Neural progenitor cell (in vitro differentiated cells): ENCODE measurements around the gene NKD1. TPM values are rescaled to one million over a fixed set of nuclear protein-coding genes. Genes with fewer than 3 reads are reported as not detected.

ENCODE experiments used
- DNase-seq: peaks from one replicate; pipeline ENCODE4 v3.0.0-alpha.2; 2016; ENCODE audit warnings: low spot score
- H2AFZ ChIP-seq: fragments of 200-600 bp; sonication (generic); replicated peaks from 2 replicates; pipeline ENCODE4 v1.6.1; 2016; ENCODE audit warnings: antibody characterized with exemption
- H3F3A ChIP-seq: fragments of 200-600 bp; sonication (generic); 2 replicates; pipeline ENCODE4 v1.6.1; 2016; ENCODE audit warnings: antibody characterized with exemption, low read depth
- H3K27ac ChIP-seq: fragments of 200-600 bp; sonication (generic); 2 replicates; pipeline ENCODE4 v1.5.1; 2016; ENCODE audit warnings: mild to moderate bottlenecking
- H3K27me3 ChIP-seq: fragments of 200-600 bp; sonication (generic); 2 replicates; pipeline ENCODE4 v1.6.1; 2016; ENCODE audit warnings: mild to moderate bottlenecking, moderate library complexity
- H3K36me3 ChIP-seq: fragments of 200-600 bp; sonication (generic); 2 replicates; pipeline ENCODE4 v1.5.1; 2016
- H3K4me1 ChIP-seq: fragments of 200-600 bp; sonication (generic); 2 replicates; pipeline ENCODE4 v1.6.1; 2016; ENCODE audit warnings: mixed run types
- H3K4me2 ChIP-seq: fragments of 200-600 bp; sonication (generic); 2 replicates; pipeline ENCODE4 v1.6.1; 2016
- H3K4me3 ChIP-seq: fragments of 200-600 bp; sonication (generic); 2 replicates; pipeline ENCODE4 v1.5.1; 2016
- H3K79me2 ChIP-seq: fragments of 200-600 bp; sonication (generic); 2 replicates; pipeline ENCODE4 v1.6.1; 2016; ENCODE audit warnings: low read depth
- H3K9ac ChIP-seq: fragments of 200-600 bp; sonication (generic); 2 replicates; pipeline ENCODE4 v1.6.1; 2016
- H3K9me3 ChIP-seq: fragments of 200-600 bp; sonication (generic); 2 replicates; pipeline ENCODE4 v1.5.1; 2016; ENCODE audit warnings: low read depth
- H4K20me1 ChIP-seq: fragments of 200-600 bp; sonication (generic); 2 replicates; pipeline ENCODE4 v1.6.1; 2016; ENCODE audit warnings: low read depth
- H3K27ac Mint-ChIP-seq: 3 replicates; pipeline ENCODE4 v1.8.0; 2021; ENCODE audit warnings: mixed read lengths
- H3K27me3 Mint-ChIP-seq: 2 replicates; pipeline ENCODE4 v1.8.0; 2022; ENCODE audit warnings: low read depth, mild to moderate bottlenecking, inconsistent platforms, moderate library complexity, mixed read lengths; ENCODE audit not compliant: insufficient read depth
- H3K36me3 Mint-ChIP-seq: 3 replicates; pipeline ENCODE4 v1.8.0; 2021; ENCODE audit warnings: mixed read lengths
- H3K4me1 Mint-ChIP-seq: 3 replicates; pipeline ENCODE4 v1.8.0; 2021; ENCODE audit warnings: mixed read lengths
- H3K4me3 Mint-ChIP-seq: 3 replicates; pipeline ENCODE4 v1.8.0; 2021; ENCODE audit warnings: mild to moderate bottlenecking, moderate library complexity, mixed read lengths
- H3K9me3 Mint-ChIP-seq: 3 replicates; pipeline ENCODE4 v1.8.0; 2020; ENCODE audit warnings: mixed read lengths
- EZH2 ChIP-seq: fragments of 200-600 bp; sonication (generic); IDR thresholded peaks from 2 replicates; pipeline ENCODE4 v1.6.1; 2017; ENCODE audit warnings: antibody characterized with exemption, mild to moderate bottlenecking, moderate library complexity
- EZH2phosphoT487 ChIP-seq: fragments of 200-600 bp; sonication (generic); IDR thresholded peaks from 2 replicates; pipeline ENCODE4 v1.6.1; 2017; ENCODE audit warnings: antibody characterized with exemption
- total RNA-seq: library from RNA; depleted of rRNA; stranded (reverse); fragments of >200 nt; gene quantifications from 2 replicates; pipeline ENCODE4 v1.2.3, GENCODE V29; 2015; ENCODE audit warnings: low replicate concordance
- TF ChIP-seq, protein P1 (sequence below): fragments of 200-600 bp; sonication (generic); IDR thresholded peaks from 2 replicates; pipeline ENCODE4 v1.5.1; 2017; ENCODE audit warnings: antibody characterized with exemption, mild to moderate bottlenecking

The NKD1 gene
- total RNA-seq, 1 donor from 2014 or later: 5.3 TPM

DNA sequence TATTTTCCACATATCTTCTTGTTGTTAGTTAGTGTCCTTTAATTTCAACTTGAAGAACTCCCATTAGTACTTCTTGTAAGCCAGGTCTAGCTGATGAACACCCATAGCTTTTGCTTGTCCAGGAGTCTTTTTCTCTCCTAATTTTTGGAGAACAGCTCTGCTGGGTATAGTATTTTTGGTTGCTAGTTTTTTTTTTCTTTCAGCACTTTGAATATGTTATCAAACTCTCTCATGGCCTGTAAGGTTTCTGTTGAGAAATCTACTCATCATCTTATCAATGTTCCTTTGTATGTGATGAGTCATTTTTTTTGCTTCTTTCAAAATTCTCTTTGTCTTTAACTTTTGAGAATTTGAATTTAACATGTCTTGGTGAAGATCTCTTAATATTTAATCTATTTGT, 31.8 kb upstream of the NKD1 start:
- Histone ChIP-seq H3K4me3 (no peak overlapping the region), H4K20me1 (no peaks in the 10 kb centered on the region), H3K27ac (no peak overlapping the region), H3K4me1 (no peaks in the 10 kb centered on the region), H3F3A (no peaks in the 10 kb centered on the region), H3K79me2 (no peaks in the 10 kb centered on the region), H3K36me3 (no peaks in the 10 kb centered on the region), H3K9me3 (peaks cover 5% of the 10 kb centered on the region), H3K4me2 (no peak overlapping the region), H3K27me3 (no peaks in the 10 kb centered on the region), H3K9ac (no peak overlapping the region), H2AFZ (no peak overlapping the region)
- no peak for DNase-seq
- Mint-ChIP-seq H3K27me3 (no peaks in the 10 kb centered on the region), H3K27ac (no peak overlapping the region), H3K9me3 (peaks cover 37% of the 10 kb centered on the region), H3K36me3 (peaks cover 7% of the 10 kb centered on the region), H3K4me3 (no peak overlapping the region), H3K4me1 (peaks cover 11% of the 10 kb centered on the region)
- TF ChIP-seq EZH2phosphoT487: no peak
- TF ChIP-seq, protein P1, sequence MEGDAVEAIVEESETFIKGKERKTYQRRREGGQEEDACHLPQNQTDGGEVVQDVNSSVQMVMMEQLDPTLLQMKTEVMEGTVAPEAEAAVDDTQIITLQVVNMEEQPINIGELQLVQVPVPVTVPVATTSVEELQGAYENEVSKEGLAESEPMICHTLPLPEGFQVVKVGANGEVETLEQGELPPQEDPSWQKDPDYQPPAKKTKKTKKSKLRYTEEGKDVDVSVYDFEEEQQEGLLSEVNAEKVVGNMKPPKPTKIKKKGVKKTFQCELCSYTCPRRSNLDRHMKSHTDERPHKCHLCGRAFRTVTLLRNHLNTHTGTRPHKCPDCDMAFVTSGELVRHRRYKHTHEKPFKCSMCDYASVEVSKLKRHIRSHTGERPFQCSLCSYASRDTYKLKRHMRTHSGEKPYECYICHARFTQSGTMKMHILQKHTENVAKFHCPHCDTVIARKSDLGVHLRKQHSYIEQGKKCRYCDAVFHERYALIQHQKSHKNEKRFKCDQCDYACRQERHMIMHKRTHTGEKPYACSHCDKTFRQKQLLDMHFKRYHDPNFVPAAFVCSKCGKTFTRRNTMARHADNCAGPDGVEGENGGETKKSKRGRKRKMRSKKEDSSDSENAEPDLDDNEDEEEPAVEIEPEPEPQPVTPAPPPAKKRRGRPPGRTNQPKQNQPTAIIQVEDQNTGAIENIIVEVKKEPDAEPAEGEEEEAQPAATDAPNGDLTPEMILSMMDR: no peak
- TF ChIP-seq EZH2: no peak

DNA sequence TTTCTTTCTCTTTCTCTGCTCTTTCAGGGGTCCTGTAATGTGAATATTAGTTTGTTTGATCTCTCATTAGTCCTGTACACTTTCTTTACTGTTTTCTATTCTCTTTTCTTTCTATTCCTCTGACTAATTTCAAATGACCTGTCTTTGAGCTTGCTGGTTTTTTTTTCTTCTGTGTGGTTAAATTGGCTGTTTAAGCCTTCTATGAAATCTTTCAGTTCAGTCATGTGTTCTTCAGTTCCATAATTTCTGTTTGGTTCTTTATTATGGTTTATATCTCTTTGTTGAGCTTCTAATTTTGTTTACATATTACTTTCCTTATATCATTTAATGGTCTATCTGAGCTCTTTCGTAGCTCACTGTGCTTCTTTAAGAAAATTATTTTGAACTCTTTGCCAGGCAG, 31.3 kb upstream of the NKD1 start:
- Histone ChIP-seq H3K27me3 (no peaks in the 10 kb centered on the region), H3K4me1 (no peaks in the 10 kb centered on the region), H3K9ac (no peak overlapping the region), H3K4me3 (no peak overlapping the region), H3F3A (no peaks in the 10 kb centered on the region), H3K79me2 (no peaks in the 10 kb centered on the region), H3K4me2 (no peak overlapping the region), H3K27ac (no peak overlapping the region), H3K9me3 (peaks cover 5% of the 10 kb centered on the region), H4K20me1 (no peaks in the 10 kb centered on the region), H3K36me3 (no peaks in the 10 kb centered on the region), H2AFZ (no peak overlapping the region)
- Mint-ChIP-seq H3K4me3 (no peak overlapping the region), H3K27me3 (no peaks in the 10 kb centered on the region), H3K4me1 (peaks cover 14% of the 10 kb centered on the region), H3K27ac (no peak overlapping the region), H3K36me3 (peaks cover 7% of the 10 kb centered on the region), H3K9me3 (peaks cover 32% of the 10 kb centered on the region)
- no peak for DNase-seq
- TF ChIP-seq, protein P1: no peak
- TF ChIP-seq EZH2 (no peak), EZH2phosphoT487 (no peak)

DNA sequence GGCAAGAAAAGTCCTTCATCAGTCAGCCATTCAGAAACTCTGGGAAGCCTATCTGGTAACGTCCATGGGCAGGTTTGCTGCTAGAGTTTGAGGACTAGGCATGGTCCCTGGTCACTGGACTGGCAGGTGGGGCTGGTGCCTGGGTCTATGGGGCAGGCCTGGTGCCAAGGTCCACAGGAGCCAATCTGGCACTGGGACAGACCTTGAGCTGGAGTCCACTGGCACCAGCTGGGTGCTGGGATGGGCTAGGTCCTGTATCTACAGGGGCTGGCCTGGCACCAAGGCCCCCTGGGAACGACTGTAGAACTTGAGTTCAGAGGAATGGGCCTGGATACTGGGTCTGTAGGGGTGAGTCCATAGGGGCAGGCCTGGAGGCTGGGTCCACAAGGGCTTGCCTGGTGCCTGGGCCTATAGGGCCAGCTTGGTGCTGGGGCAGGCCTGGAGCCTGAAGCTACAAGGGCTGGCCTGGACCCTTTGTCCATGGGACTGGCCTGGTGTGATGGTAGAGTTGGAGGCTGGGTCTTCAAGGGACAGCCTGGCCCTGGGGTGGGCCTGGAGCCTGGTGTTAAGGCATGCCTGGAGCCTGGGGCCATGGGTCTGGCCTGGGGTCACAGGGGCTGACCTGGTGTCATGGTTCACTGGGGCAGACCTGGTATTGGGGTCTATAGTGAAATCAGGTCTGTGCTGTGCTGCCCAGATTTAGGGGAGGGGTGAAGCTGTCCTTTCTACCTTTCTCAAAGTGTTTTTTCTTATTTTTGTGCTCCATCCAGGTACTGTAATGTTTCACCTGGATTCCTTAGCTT, 30.5 kb upstream of the NKD1 start:
- DNase-seq: no peak
- H3K4me1 Mint-ChIP-seq: peaks cover 16% of the 10 kb centered on the region
- H4K20me1 ChIP-seq: no peaks in the 10 kb centered on the region
- H3K4me3 Mint-ChIP-seq: no peak overlapping the region
- no peak overlapping the region for H2AFZ ChIP-seq
- no peak overlapping the region for H3K27ac Mint-ChIP-seq
- H3K4me2 ChIP-seq: no peak overlapping the region
- H3K27ac ChIP-seq: no peak overlapping the region
- peaks cover 5% of the 10 kb centered on the region for H3K9me3 ChIP-seq
- H3K27me3 Mint-ChIP-seq: no peaks in the 10 kb centered on the region
- no peaks in the 10 kb centered on the region for H3K4me1 ChIP-seq
- H3F3A ChIP-seq: no peaks in the 10 kb centered on the region
- H3K27me3 ChIP-seq: no peaks in the 10 kb centered on the region
- no peak overlapping the region for H3K4me3 ChIP-seq
- H3K79me2 ChIP-seq: no peaks in the 10 kb centered on the region
- no peaks in the 10 kb centered on the region for H3K36me3 ChIP-seq
- TF ChIP-seq, protein P1: no peak
- TF ChIP-seq EZH2phosphoT487: no peak
- TF ChIP-seq EZH2: no peak
- no peak overlapping the region for H3K9ac ChIP-seq
- peaks cover 30% of the 10 kb centered on the region for H3K9me3 Mint-ChIP-seq
- H3K36me3 Mint-ChIP-seq: peaks cover 7% of the 10 kb centered on the region
